ENCODE results near the gene SIGLEC8. TPM values are rescaled to one million over a fixed set of nuclear protein-coding genes. Genes with fewer than 3 reads are reported as not detected.

Gene SIGLEC8
- polyA plus RNA-seq, 4 donors: 0.22 to 1.1 (median 0.59) TPM; not detected in 1

- Histone ChIP-seq H3K27me3 (ENCODE audit: control insufficient read depth in 3 of 3, insufficient read depth in 3 of 3, low read length in 3 of 3) (peaks cover 0 to 8% (median 3%) of the 10 kb centered on the region in 3 donors), H3K9me3 (ENCODE audit: control insufficient read depth in 2 of 2, insufficient read depth in 1 of 2, low read depth in 1 of 2, low read length in 1 of 2) (no peaks in the 10 kb centered on the region), H3K27ac (ENCODE audit: low read depth in 1 of 3, low read length in 2 of 3) (no peak overlapping the region), H3K4me1 (ENCODE audit: control insufficient read depth in 3 of 3, insufficient read depth in 2 of 3, low read depth in 1 of 3, low read length in 2 of 3) (no peaks in the 10 kb centered on the region), H3K4me3 (ENCODE audit: low read depth in 1 of 3, low read length in 3 of 3) (no peak overlapping the region), H3K36me3 (ENCODE audit: control insufficient read depth in 3 of 3, insufficient read depth in 2 of 3, low read depth in 1 of 3, low read length in 3 of 3) (no peaks in the 10 kb centered on the region)
- WGBS, 3 donors: 60 to 83% (median 80%) methylated on average over 6 to 7 of the region's 7 CpGs
- FAIRE-seq (no peak), DNase-seq (no peak)
These were observed 4.0 kb upstream of the SIGLEC8 start for GRCh38 chr19:51462276-51462675.

GRCh38 chr19:51461723-51462161 is 3.5 kb upstream of the SIGLEC8 start:
- DNase-seq (no peak), FAIRE-seq (no peak)
- H3K27me3 ChIP-seq (ENCODE audit: control insufficient read depth in 3 of 3, insufficient read depth in 3 of 3, low read length in 3 of 3): peaks cover 0 to 8% (median 3%) of the 10 kb centered on the region in 3 donors
- H3K9me3 ChIP-seq (ENCODE audit: control insufficient read depth in 2 of 2, insufficient read depth in 1 of 2, low read depth in 1 of 2, low read length in 1 of 2): no peaks in the 10 kb centered on the region
- H3K4me3 ChIP-seq (ENCODE audit: low read depth in 1 of 3, low read length in 3 of 3): no peak overlapping the region
- H3K4me1 ChIP-seq (ENCODE audit: control insufficient read depth in 3 of 3, insufficient read depth in 2 of 3, low read depth in 1 of 3, low read length in 2 of 3): no peaks in the 10 kb centered on the region
- H3K36me3 ChIP-seq (ENCODE audit: control insufficient read depth in 3 of 3, insufficient read depth in 2 of 3, low read depth in 1 of 3, low read length in 3 of 3): no peaks in the 10 kb centered on the region
- WGBS, 3 donors: 68 to 76% (median 70%) methylated on average over 8 of the region's 8 CpGs
- peak overlapping the region in 1 of 3 donors; percentile 49 for H3K27ac ChIP-seq (ENCODE audit: low read depth in 1 of 3, low read length in 2 of 3)

- no peak for FAIRE-seq
- peak in 1 of 2 donors; percentile 59 for DNase-seq
- Histone ChIP-seq H3K4me3 (ENCODE audit: low read depth in 1 of 3, low read length in 3 of 3) (peak overlapping the region in 1 of 3 donors; percentile 19), H3K27ac (ENCODE audit: low read depth in 1 of 3, low read length in 2 of 3) (no peak overlapping the region), H3K9me3 (ENCODE audit: control insufficient read depth in 2 of 2, insufficient read depth in 1 of 2, low read depth in 1 of 2, low read length in 1 of 2) (no peaks in the 10 kb centered on the region), H3K36me3 (ENCODE audit: control insufficient read depth in 3 of 3, insufficient read depth in 2 of 3, low read depth in 1 of 3, low read length in 3 of 3) (no peaks in the 10 kb centered on the region), H3K27me3 (ENCODE audit: control insufficient read depth in 3 of 3, insufficient read depth in 3 of 3, low read length in 3 of 3) (peaks cover 0 to 8% (median 3%) of the 10 kb centered on the region in 3 donors), H3K4me1 (ENCODE audit: control insufficient read depth in 3 of 3, insufficient read depth in 2 of 3, low read depth in 1 of 3, low read length in 2 of 3) (no peaks in the 10 kb centered on the region)
- WGBS, 3 donors: 58 to 68% (median 65%) methylated on average over 13 of the region's 13 CpGs
These were observed 2.1 kb upstream of the SIGLEC8 start for GRCh38 chr19:51460164-51460992.

GRCh38 chr19:51458899-51459505 is 748 bp upstream of the SIGLEC8 start:
- Histone ChIP-seq H3K4me1 (ENCODE audit: control insufficient read depth in 3 of 3, insufficient read depth in 2 of 3, low read depth in 1 of 3, low read length in 2 of 3) (no peaks in the 10 kb centered on the region), H3K36me3 (ENCODE audit: control insufficient read depth in 3 of 3, insufficient read depth in 2 of 3, low read depth in 1 of 3, low read length in 3 of 3) (no peaks in the 10 kb centered on the region), H3K27me3 (ENCODE audit: control insufficient read depth in 3 of 3, insufficient read depth in 3 of 3, low read length in 3 of 3) (peaks cover 0 to 8% (median 3%) of the 10 kb centered on the region in 3 donors), H3K4me3 (ENCODE audit: low read depth in 1 of 3, low read length in 3 of 3) (no peak overlapping the region), H3K9me3 (ENCODE audit: control insufficient read depth in 2 of 2, insufficient read depth in 1 of 2, low read depth in 1 of 2, low read length in 1 of 2) (no peaks in the 10 kb centered on the region), H3K27ac (ENCODE audit: low read depth in 1 of 3, low read length in 2 of 3) (no peak overlapping the region)
- DNase-seq (no peak), FAIRE-seq (no peak)
- WGBS, 3 donors: 71 to 76% (median 75%) methylated on average over 14 of the region's 14 CpGs

GRCh38 chr19:51457351-51458013 is 772 bp downstream of the SIGLEC8 start:
- H3K27me3 ChIP-seq (ENCODE audit: control insufficient read depth in 3 of 3, insufficient read depth in 3 of 3, low read length in 3 of 3): peaks cover 0 to 3% (median 3%) of the 10 kb centered on the region in 3 donors
- FAIRE-seq (no peak), DNase-seq (no peak)
- no peak overlapping the region for H3K4me3 ChIP-seq (ENCODE audit: low read depth in 1 of 3, low read length in 3 of 3)
- H3K27ac ChIP-seq (ENCODE audit: low read depth in 1 of 3, low read length in 2 of 3): no peak overlapping the region
- H3K4me1 ChIP-seq (ENCODE audit: control insufficient read depth in 3 of 3, insufficient read depth in 2 of 3, low read depth in 1 of 3, low read length in 2 of 3): no peaks in the 10 kb centered on the region
- WGBS, 3 donors: 78 to 79% (median 79%) methylated on average over 11 of the region's 11 CpGs
- no peaks in the 10 kb centered on the region for H3K9me3 ChIP-seq (ENCODE audit: control insufficient read depth in 2 of 2, insufficient read depth in 1 of 2, low read depth in 1 of 2, low read length in 1 of 2)
- no peaks in the 10 kb centered on the region for H3K36me3 ChIP-seq (ENCODE audit: control insufficient read depth in 3 of 3, insufficient read depth in 2 of 3, low read depth in 1 of 3, low read length in 3 of 3)

GRCh38 chr19:51456541-51457290 is 1.5 kb downstream of the SIGLEC8 start:
- DNase-seq (no peak), FAIRE-seq (no peak)
- Histone ChIP-seq H3K36me3 (ENCODE audit: control insufficient read depth in 3 of 3, insufficient read depth in 2 of 3, low read depth in 1 of 3, low read length in 3 of 3) (no peaks in the 10 kb centered on the region), H3K27me3 (ENCODE audit: control insufficient read depth in 3 of 3, insufficient read depth in 3 of 3, low read length in 3 of 3) (no peaks in the 10 kb centered on the region), H3K9me3 (ENCODE audit: control insufficient read depth in 2 of 2, insufficient read depth in 1 of 2, low read depth in 1 of 2, low read length in 1 of 2) (no peaks in the 10 kb centered on the region), H3K4me1 (ENCODE audit: control insufficient read depth in 3 of 3, insufficient read depth in 2 of 3, low read depth in 1 of 3, low read length in 2 of 3) (no peaks in the 10 kb centered on the region), H3K4me3 (ENCODE audit: low read depth in 1 of 3, low read length in 3 of 3) (no peak overlapping the region), H3K27ac (ENCODE audit: low read depth in 1 of 3, low read length in 2 of 3) (no peak overlapping the region)
- WGBS, 3 donors: 64 to 72% (median 68%) methylated on average over 11 of the region's 11 CpGs

- no peaks in the 10 kb centered on the region for H3K9me3 ChIP-seq (ENCODE audit: control insufficient read depth in 2 of 2, insufficient read depth in 1 of 2, low read depth in 1 of 2, low read length in 1 of 2)
- H3K27me3 ChIP-seq (ENCODE audit: control insufficient read depth in 3 of 3, insufficient read depth in 3 of 3, low read length in 3 of 3): no peaks in the 10 kb centered on the region
- FAIRE-seq (no peak), DNase-seq (no peak)
- H3K4me3 ChIP-seq (ENCODE audit: low read depth in 1 of 3, low read length in 3 of 3): no peak overlapping the region
- no peaks in the 10 kb centered on the region for H3K36me3 ChIP-seq (ENCODE audit: control insufficient read depth in 3 of 3, insufficient read depth in 2 of 3, low read depth in 1 of 3, low read length in 3 of 3)
- 75 to 85% (median 82%) methylated on average over 5 of the region's 5 CpGs for WGBS, 3 donors
- H3K27ac ChIP-seq (ENCODE audit: low read depth in 1 of 3, low read length in 2 of 3): no peak overlapping the region
- H3K4me1 ChIP-seq (ENCODE audit: control insufficient read depth in 3 of 3, insufficient read depth in 2 of 3, low read depth in 1 of 3, low read length in 2 of 3): no peaks in the 10 kb centered on the region
These were observed 7.4 kb downstream of the SIGLEC8 start for GRCh38 chr19:51450730-51451307.

Measured in small intestine (tissue), 7 donors.